ENCODE data around the gene STK32C.

- no peak for TF ChIP-seq CTCF (IDR thresholded peaks at IDR 0.05)
- no peak for TF ChIP-seq ZFX (IDR thresholded peaks at IDR 0.05; ENCODE audit: borderline replicate concordance)
These were observed 137.8 kb downstream of the STK32C start for GRCh38 chr10:132169766-132170560.

All from 22Rv1 (cell line).